ENCODE measurements around the gene SCAMP2. TPM values are rescaled to one million over a fixed set of nuclear protein-coding genes. Genes with fewer than 3 reads are reported as not detected.
"Not testable (repeated sequence)": the region's sequence is repeated elsewhere in the genome, so short reads cannot be mapped to it uniquely, and the experiment has no call there.

The SCAMP2 gene
- total RNA-seq, 4 donors from 2014 or later = 15.9 to 67.5 (median 33.0) TPM

- TF ChIP-seq POLR2A (IDR thresholded peaks at IDR 0.05) (no peak), CTCF (IDR thresholded peaks at IDR 0.05) (no peak)
- Histone ChIP-seq H3K4me1 (peaks cover 0 to 11% of the 10 kb centered on the region in 2 donors), H3K27ac (no peak overlapping the region), H3K9me3 (no peaks in the 10 kb centered on the region), H3K4me3 (no peak overlapping the region), H3K27me3 (no peaks in the 10 kb centered on the region), H3K36me3 (no peaks in the 10 kb centered on the region)
- intact Hi-C loops (cut with DNase I; ENCODE audit: low total_unique reads) = no loop called here
- DNase-seq = no peak
Measured at GRCh38 chr15:74891469-74891868, 18.3 kb upstream of the SCAMP2 start.

GRCh38 chr15:74890665-74890960 lies 17.4 kb upstream of the SCAMP2 start:
- no peaks in the 10 kb centered on the region for H3K27me3 ChIP-seq
- intact Hi-C loops (cut with DNase I; ENCODE audit: low total_unique reads) = no loop called here
- DNase-seq = no peak
- H3K4me3 ChIP-seq = peak overlapping the region; percentile 83 to 87
- peak overlapping the region; percentile 81 to 85 for H3K27ac ChIP-seq
- no peak for TF ChIP-seq POLR2A (IDR thresholded peaks at IDR 0.05)
- H3K4me1 ChIP-seq = peaks cover 0 to 11% of the 10 kb centered on the region in 2 donors
- H3K9me3 ChIP-seq = no peaks in the 10 kb centered on the region
- H3K36me3 ChIP-seq = no peaks in the 10 kb centered on the region

DNA sequence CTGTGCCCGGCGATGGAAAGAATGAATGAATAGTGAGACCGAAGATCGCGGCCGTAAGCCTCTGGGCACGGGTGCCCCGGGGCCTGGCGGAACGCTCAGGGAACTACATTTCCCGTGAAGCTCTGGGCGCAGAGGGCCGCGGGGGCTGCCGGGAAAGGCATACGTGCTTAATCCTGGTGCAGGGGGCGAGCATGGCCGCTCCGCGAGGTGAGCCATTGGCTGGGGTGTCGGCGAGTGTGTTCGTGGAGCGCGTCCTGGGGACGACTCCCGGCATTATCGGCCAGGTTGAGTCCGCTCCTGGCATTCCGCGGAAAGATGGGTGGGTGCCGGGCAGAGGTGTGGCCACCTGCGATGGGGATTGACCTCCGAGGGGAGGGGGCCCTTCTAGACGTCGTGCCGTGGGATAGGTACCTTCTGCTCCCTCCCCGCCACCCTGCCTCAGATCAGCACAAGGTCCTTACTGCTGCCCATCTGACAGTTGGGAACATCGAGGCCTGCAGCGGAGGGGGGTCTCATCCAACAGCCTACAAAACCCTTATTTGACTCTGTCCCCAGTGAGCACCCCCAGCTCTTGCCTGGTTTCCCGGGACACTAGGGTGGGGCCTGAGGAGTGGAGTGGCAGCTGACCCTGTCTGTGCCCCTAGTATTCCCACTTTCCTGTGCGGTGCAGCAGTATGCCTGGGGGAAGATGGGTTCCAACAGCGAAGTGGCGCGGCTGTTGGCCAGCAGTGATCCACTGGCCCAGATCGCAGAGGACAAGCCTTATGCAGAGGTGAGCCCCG lies 16.9 kb upstream of the SCAMP2 start, which contains the start of gene MPI:
MPI (plus strand) TSS at position 160 of the 782 bp plus-strand sequence; CDS start at position 192, 32 bp downstream.
- Histone ChIP-seq H3K4me3 (peak within 1 kb of the TSS; percentile 83 to 87), H3K4me1 (peaks cover 0 to 11% of the 10 kb centered on the region in 2 donors), H3K27me3 (no peaks in the 10 kb centered on the region), H3K36me3 (no peaks in the 10 kb centered on the region), H3K9me3 (no peaks in the 10 kb centered on the region), H3K27ac (peak within 1 kb of the TSS; percentile 81 to 85)
- intact Hi-C loops (cut with DNase I; ENCODE audit: low total_unique reads) = no loop called here
- TF ChIP-seq POLR2A (IDR thresholded peaks at IDR 0.05) = peak in 1 of 2 donors; percentile 63
- peak in 1 of 4 experiments; percentile 41 for TF ChIP-seq CTCF (IDR thresholded peaks at IDR 0.05)
- peak; percentile 78 to 81 for DNase-seq

DNA sequence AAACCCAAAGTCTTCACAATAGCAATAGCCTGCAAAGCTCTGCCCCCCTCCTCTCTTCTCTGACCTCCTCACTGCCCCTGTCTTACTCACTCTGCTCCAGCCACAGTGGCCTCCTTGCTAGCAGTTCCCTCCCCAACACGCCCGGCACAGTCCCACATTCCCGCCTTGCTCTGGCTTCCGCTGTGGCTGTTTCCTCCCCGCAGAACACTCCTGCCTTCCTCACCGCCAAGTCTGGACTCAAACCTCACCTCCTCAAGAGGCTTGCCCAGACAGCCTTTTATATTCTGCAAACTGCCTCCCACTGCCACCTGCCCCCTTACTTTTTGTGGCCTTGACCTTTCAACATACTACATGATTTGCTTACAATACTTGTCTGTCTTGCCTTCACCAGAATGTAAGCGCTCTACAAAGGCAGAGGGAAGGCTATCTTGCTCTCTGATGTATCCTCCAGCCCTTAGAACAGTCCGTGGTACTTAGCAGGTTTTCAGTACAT lies 16.3 kb upstream of the SCAMP2 start:
- Histone ChIP-seq H3K9me3 (no peaks in the 10 kb centered on the region), H3K36me3 (no peaks in the 10 kb centered on the region), H3K27ac (peak overlapping the region; percentile 81 to 85), H3K4me1 (peaks cover 0 to 11% of the 10 kb centered on the region in 2 donors), H3K4me3 (peak overlapping the region; percentile 83 to 87), H3K27me3 (no peaks in the 10 kb centered on the region)
- no peak for TF ChIP-seq CTCF (IDR thresholded peaks at IDR 0.05)
- no peak for TF ChIP-seq POLR2A (IDR thresholded peaks at IDR 0.05)
- DNase-seq = peak in 1 of 2 donors; percentile 39
- intact Hi-C loops (cut with DNase I; ENCODE audit: low total_unique reads) = no loop called here

- no peaks in the 10 kb centered on the region for H3K9me3 ChIP-seq
- no peak for TF ChIP-seq POLR2A (IDR thresholded peaks at IDR 0.05)
- TF ChIP-seq CTCF (IDR thresholded peaks at IDR 0.05) = no peak
- no peak for DNase-seq
- intact Hi-C loops (cut with DNase I; ENCODE audit: low total_unique reads) = no loop called here
- no peak overlapping the region for H3K4me3 ChIP-seq
- no peak overlapping the region for H3K27ac ChIP-seq
- no peaks in the 10 kb centered on the region for H3K27me3 ChIP-seq
- no peaks in the 10 kb centered on the region for H3K36me3 ChIP-seq
- peaks cover 0 to 11% of the 10 kb centered on the region in 2 donors for H3K4me1 ChIP-seq
Measured at GRCh38 chr15:74888716-74889115, 15.6 kb upstream of the SCAMP2 start.

DNA sequence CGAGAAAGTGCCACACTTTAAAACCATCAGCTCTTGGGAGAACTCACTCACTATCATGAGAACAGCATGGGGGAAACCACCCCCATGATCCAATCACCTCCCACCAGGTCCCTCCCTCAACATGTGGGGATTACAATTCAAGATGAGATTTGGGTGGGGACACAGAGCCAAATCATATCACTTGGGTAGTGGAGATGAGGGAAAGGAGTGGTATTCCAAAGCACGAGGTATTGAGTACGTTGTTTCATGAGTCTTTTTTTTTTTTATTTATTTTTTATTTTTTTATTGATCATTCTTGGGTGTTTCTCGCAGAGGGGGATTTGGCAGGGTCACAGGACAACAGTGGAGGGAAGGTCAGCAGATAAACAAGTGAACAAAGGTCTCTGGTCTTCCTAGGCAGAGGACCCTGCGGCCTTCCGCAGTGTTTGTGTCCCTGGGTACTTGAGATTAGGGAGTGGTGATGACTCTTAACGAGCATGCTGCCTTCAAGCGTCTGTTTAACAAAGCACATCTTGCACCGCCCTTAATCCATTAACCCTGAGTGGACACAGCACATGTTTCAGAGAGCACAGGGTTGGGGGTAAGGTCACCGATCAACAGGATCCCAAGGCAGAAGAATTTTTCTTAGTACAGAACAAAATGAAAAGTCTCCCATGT lies 14.5 kb upstream of the SCAMP2 start:
- H3K9me3 ChIP-seq; H3K4me3 ChIP-seq; H3K27me3 ChIP-seq; DNase-seq; H3K27ac ChIP-seq; intact Hi-C loops (cut with DNase I; ENCODE audit: low total_unique reads); H3K36me3 ChIP-seq: not testable (repeated sequence)
- peaks cover 0 to 11% of the 10 kb centered on the region in 2 donors for H3K4me1 ChIP-seq
